Germinal center (tissue), 1 donor: ENCODE results near the gene HYAL1.
"Not testable (repeated sequence)": the region's sequence is repeated elsewhere in the genome, so short reads cannot be mapped to it uniquely, and the experiment has no call there.

Source experiments
- DNase-seq: peaks from one replicate; pipeline ENCODE4 v3.0.0; 2012; ENCODE audit warnings: mixed read lengths, low spot score

The HYAL1 gene

DNA sequence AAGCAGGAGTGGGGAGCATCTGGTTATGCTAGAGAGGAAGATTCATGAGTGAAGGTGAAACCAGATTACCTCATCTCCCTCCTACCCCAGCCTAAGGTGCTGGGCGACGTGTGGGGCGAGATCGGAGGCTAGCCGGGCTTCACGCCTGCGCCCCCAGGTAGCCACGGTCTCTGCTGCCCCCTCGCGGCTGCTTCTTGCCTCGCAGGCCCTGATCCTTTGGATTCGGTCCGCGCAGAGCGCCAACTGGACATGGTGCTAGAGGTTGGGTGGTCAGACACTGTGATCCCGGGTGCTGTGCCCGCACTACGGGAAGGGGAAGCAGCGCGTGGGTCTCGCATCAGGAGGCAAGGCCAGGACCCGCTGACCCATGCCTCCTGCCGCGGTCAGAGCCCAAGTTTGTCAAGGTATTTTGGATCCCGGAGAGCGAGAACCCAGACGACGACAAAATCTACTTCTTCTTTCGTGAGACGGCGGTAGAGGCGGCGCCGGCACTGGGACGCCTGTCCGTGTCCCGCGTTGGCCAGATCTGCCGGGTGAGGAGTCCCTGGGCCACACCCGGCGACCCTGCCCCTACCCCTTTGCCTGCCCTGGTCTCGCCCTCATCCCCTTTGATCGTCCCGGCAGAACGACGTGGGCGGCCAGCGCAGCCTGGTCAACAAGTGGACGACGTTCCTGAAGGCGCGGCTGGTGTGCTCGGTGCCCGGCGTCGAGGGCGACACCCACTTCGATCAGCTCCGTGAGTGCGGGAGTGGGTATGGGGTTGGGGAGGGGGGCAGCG is 30.3 kb downstream of the HYAL1 start:
- peak; percentile 95 for DNase-seq

DNA sequence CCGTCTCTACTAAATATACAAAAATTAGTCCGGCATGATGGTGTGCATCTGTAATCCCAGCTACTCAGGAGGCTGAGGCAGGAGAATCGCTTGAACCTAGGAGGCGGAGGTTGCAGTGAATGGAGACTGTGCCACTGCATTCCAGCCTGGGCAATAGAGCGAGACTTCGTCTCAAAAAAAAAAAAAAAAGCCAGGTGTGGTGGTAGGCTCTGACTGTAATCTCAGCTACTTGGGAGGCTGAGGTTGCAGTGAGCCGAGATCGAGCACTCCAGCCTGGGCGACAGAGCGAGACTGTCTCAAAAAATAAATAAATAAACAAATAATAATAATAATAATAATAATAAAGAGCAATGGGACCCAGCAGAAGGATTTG is 30.9 kb downstream of the HYAL1 start:
- not testable (repeated sequence) for DNase-seq

GRCh38 chr3:50271314-50271936 is 31.9 kb downstream of the HYAL1 start:
- DNase-seq: no peak

GRCh38 chr3:50270422-50271224 is 32.8 kb downstream of the HYAL1 start:
- DNase-seq: no peak

DNA sequence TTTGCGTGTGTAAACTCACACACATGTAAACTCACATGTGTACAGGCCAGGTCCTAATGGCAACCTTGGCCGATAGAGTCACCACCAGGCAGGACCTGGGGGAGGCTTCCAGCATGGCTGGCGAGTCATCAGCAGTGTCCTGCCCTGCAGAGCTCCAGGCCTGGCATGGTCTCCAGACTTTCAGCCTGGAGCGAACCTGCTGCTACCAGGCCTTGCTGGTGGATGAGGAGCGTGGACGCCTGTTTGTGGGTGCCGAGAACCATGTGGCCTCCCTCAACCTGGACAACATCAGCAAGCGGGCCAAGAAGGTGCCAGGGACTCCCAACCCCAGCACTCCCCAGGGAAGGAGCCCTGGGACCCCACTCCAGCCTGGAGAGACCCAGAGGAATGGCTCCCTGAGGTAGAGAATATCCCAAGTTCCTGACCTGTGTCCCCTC is 33.4 kb downstream of the HYAL1 start:
- no peak for DNase-seq

GRCh38 chr3:50269460-50269859 is 33.9 kb downstream of the HYAL1 start:
- no peak for DNase-seq

- no peak for DNase-seq
Measured at GRCh38 chr3:50268703-50269451, 34.5 kb downstream of the HYAL1 start, which contains the start of gene SEMA3B. Gene SEMA3B, plus strand, starts transcription at chr3:50269147. Its CDS starts 94 bp downstream, at chr3:50269241.

DNA sequence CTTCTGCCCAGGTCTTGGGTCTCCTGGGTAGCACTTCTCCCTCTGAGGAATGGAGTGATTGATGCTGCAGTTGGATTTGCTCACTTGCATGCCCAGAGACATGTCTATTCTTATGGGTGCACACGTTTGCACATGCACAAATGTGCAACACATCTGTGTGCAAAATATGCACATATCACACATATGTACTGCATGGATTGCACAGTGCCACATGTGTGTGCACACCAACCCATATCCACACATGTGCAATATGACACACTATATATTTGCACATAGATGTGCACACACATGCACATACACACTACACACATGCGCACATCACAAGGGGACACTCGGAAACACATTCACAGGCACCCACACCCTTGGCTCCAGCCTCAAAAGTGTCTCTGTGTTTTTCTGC is 35.1 kb downstream of the HYAL1 start:
- DNase-seq: no peak

GRCh38 chr3:50267280-50267913 is 36.0 kb downstream of the HYAL1 start:
- no peak for DNase-seq

GRCh38 chr3:50266836-50267235 is 36.5 kb downstream of the HYAL1 start:
- no peak for DNase-seq

DNA sequence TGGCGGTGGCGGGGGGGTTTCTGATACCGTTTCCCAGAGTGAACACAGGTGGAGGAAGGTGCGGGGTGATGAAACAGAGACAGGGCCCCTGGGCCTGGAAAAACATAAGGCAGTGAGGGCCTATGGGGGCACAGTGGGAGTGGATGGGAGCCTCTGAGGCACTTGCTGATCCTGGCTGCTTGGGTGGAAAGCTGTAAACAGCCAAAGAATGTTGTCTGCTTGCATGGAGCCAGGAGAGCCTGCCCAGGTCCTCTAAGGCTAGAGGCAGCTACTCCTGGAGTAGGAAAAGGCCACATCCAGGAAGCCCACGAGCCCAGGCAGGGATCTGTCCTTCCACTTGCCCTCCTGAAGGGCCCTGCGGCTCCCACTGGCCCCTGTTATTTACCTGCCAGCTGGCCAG is 37.4 kb downstream of the HYAL1 start:
- DNase-seq: no peak

DNA sequence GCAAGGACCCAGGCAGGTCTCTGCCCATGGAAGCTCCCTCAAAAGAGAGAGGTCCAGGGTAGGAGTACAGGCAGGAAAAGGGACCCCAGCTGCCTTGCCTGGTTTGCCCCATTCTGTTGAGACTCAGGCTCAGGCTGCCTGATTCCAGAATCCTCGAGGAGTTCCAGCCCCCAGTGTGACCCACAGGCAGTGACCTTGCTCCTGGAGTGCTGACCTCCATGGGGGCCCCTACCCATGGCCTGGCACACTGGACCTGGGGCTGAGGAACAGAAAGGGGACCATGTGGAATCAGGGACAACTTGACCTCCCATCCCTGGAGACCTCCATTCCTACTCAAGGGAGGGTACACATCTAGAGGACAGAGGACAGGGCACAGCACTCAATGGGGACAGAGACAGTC is 37.8 kb downstream of the HYAL1 start:
- DNase-seq: no peak

GRCh38 chr3:50264964-50265485 is 38.3 kb downstream of the HYAL1 start:
- DNase-seq: no peak

- DNase-seq: no peak
Measured at GRCh38 chr3:50264383-50264963, 38.9 kb downstream of the HYAL1 start.

GRCh38 chr3:50263478-50264382 is 39.6 kb downstream of the HYAL1 start:
- no peak for DNase-seq

GRCh38 chr3:50262778-50263177 is 40.6 kb downstream of the HYAL1 start:
- DNase-seq: no peak

DNA sequence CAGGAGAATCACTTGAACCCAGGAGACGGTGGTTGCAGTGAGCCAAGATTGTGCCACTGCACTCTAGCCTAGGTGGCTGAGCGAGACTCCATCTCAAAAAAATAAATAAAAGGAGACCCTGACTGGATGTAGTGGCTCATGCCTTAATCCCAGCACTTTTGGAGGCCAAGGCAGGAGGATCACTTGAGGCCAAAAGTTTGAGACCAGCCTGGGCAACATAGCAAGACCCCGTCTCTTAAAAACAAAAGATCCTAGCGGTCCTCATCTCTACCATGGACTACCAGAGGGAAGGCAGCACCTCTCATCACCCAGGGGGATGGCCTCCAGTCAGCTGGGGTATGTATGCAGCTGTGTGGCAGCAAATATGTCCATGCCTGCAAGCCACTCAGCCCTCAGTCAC is 41.2 kb downstream of the HYAL1 start:
- not testable (repeated sequence) for DNase-seq

- no peak for DNase-seq
Measured at GRCh38 chr3:50261505-50261904, 41.9 kb downstream of the HYAL1 start.

DNA sequence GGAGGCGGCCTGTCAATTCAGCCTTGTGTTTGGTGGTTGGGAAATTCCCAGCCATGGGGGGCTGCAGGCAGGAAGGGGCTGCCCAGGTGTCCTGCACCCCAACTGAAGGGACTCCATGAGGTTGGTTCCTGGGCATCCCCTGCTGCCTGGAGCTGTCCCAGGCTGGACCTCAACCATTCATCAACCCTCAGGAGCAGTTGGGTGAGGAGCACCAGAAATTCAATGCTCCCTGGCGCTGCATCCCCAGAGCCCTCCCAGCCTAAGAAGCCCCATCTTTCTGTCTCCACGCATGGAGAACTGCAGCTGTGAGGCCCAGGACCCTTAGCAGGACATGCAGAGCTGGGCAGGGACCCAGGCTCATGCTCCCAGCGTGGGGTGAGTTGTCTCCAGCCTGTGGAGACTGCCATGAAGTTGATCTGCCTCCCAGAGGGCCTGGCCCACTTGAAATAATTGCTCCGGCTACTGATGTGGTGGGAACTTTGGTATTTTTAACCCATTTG is 42.4 kb downstream of the HYAL1 start:
- no peak for DNase-seq
